ENCODE data around the gene DOCK1. TPM values are rescaled to one million over a fixed set of nuclear protein-coding genes. Genes with fewer than 3 reads are reported as not detected.
A peak's percentile ranks its signal among the peaks of the same experiment; 100 is the strongest.

The DOCK1 gene
- polyA plus RNA-seq, 1 donor = 29.5 TPM

DNA sequence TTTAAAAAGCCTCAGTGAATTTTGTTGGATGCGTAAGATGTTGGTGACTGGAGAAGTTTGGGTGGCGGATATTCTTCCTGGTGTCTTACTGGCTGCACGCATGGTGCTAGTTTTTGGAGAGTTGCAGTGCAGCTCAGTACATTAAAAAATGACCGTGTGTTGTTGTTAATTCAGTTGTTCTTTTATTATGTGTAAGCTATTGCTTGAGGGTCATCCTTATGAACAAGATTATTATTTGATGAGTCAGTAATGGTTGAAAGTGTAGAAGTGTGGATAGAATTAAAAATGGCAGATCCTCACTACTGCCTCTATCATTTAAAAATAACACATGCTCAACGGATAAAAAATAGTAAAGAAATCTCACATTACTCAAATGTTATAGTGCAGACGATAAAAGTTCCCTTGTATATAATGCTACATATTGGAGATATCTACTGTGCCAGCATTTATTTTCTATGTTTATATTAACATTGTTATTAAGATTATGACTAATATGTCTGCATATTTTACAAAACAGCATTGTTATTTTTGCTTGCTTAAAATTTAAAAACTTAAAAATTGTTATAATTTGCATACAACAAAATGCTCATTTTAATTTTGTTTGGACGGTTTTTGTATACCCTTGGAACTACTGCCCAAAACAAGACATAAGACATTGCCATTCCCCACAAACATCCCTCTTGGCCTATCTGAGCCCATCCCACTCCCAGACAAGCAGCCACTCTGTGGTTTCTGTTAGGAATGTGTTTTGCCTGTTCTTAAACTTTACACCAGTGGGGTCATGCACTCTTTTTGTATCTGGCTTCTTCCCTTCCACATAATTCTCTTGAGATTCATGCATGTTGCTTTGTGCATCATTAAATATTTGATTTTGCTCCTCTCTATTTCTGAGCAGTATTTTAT lies 142.0 kb downstream of the DOCK1 start:
- no peaks in the 10 kb centered on the region for H3K27me3 ChIP-seq (ENCODE audit: control insufficient read depth, insufficient read depth, low read length)
- whole genome bisulfite sequencing (ENCODE audit: insufficient coverage, low lambda C conversion rate) = 93% methylated on average over 4 of the region's 7 CpGs
- DNase-seq = no peak
- H3K27ac ChIP-seq (ENCODE audit: low read length) = no peak overlapping the region
- H3K36me3 ChIP-seq (ENCODE audit: control insufficient read depth, insufficient read depth, low read length) = peaks cover 15% of the 10 kb centered on the region
- no peaks in the 10 kb centered on the region for H3K9me3 ChIP-seq (ENCODE audit: control insufficient read depth, low read depth, low read length)
- no peak overlapping the region for H3K4me3 ChIP-seq (ENCODE audit: low read length)
- no peaks in the 10 kb centered on the region for H3K4me1 ChIP-seq (ENCODE audit: control insufficient read depth, insufficient read depth, low read length)

DNA sequence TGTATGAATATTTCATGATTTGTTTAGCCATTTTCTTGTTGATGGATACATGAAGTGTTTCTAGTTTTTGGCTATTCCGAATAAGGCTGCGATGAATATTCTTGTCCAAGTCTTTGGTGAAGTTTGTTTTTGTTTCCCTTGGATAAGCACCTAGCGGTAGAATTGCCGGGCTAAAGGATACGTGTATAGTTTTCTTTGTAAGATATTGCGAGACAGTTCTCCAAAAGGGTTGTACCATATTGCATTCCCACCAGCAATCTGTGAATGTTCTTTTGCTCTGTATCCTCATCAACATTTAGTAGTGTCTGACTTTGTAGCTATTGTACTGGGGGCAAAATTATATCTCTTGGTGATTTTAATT lies 142.6 kb downstream of the DOCK1 start:
- Histone ChIP-seq H3K36me3 (ENCODE audit: control insufficient read depth, insufficient read depth, low read length) (peaks cover 15% of the 10 kb centered on the region), H3K4me1 (ENCODE audit: control insufficient read depth, insufficient read depth, low read length) (no peaks in the 10 kb centered on the region), H3K9me3 (ENCODE audit: control insufficient read depth, low read depth, low read length) (no peaks in the 10 kb centered on the region), H3K4me3 (ENCODE audit: low read length) (no peak overlapping the region), H3K27me3 (ENCODE audit: control insufficient read depth, insufficient read depth, low read length) (no peaks in the 10 kb centered on the region), H3K27ac (ENCODE audit: low read length) (no peak overlapping the region)
- no CpG with 5 or more reads among the region's 6 CpGs for WGBS (ENCODE audit: insufficient coverage, low lambda C conversion rate)
- no peak for DNase-seq

DNA sequence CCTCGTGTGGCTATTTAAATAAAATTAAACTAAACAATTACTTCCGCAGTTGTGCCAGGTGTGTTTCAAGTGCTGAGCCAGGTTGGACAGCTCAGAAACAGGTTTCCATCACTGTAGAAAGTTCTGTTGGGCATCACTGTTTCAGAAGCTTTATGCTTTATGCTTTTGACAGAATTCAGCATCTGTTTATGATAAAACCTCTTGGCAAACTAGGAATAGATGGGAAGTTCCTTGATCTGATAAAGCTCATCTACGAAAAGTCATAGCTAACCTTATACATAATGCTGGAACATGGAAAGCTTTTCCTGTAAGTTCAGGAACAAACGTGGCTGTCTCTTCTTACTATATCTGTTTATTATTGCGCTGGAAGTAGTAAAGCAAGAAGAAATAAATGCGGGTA lies 143.4 kb downstream of the DOCK1 start:
- H3K27ac ChIP-seq (ENCODE audit: low read length) = no peak overlapping the region
- H3K9me3 ChIP-seq (ENCODE audit: control insufficient read depth, low read depth, low read length) = no peaks in the 10 kb centered on the region
- no peak for DNase-seq
- H3K36me3 ChIP-seq (ENCODE audit: control insufficient read depth, insufficient read depth, low read length) = peaks cover 17% of the 10 kb centered on the region
- no peaks in the 10 kb centered on the region for H3K4me1 ChIP-seq (ENCODE audit: control insufficient read depth, insufficient read depth, low read length)
- 95% methylated on average over 4 of the region's 6 CpGs for WGBS (ENCODE audit: insufficient coverage, low lambda C conversion rate)
- no peak overlapping the region for H3K4me3 ChIP-seq (ENCODE audit: low read length)
- H3K27me3 ChIP-seq (ENCODE audit: control insufficient read depth, insufficient read depth, low read length) = no peaks in the 10 kb centered on the region

- WGBS (ENCODE audit: insufficient coverage, low lambda C conversion rate) = 33% methylated on average over 3 of the region's 9 CpGs
- Histone ChIP-seq H3K27ac (ENCODE audit: low read length) (no peak overlapping the region), H3K36me3 (ENCODE audit: control insufficient read depth, insufficient read depth, low read length) (peaks cover 34% of the 10 kb centered on the region), H3K9me3 (ENCODE audit: control insufficient read depth, low read depth, low read length) (no peaks in the 10 kb centered on the region), H3K27me3 (ENCODE audit: control insufficient read depth, insufficient read depth, low read length) (no peaks in the 10 kb centered on the region), H3K4me1 (ENCODE audit: control insufficient read depth, insufficient read depth, low read length) (no peaks in the 10 kb centered on the region), H3K4me3 (ENCODE audit: low read length) (no peak overlapping the region)
- peak in 1 of 2 donors; percentile 65 for DNase-seq
These were observed 146.8 kb downstream of the DOCK1 start for GRCh38 chr10:127052001-127052400.

- Histone ChIP-seq H3K36me3 (ENCODE audit: control insufficient read depth, insufficient read depth, low read length) (peaks cover 38% of the 10 kb centered on the region), H3K4me3 (ENCODE audit: low read length) (no peak overlapping the region), H3K4me1 (ENCODE audit: control insufficient read depth, insufficient read depth, low read length) (no peaks in the 10 kb centered on the region), H3K27ac (ENCODE audit: low read length) (no peak overlapping the region), H3K27me3 (ENCODE audit: control insufficient read depth, insufficient read depth, low read length) (no peaks in the 10 kb centered on the region), H3K9me3 (ENCODE audit: control insufficient read depth, low read depth, low read length) (peaks cover 5% of the 10 kb centered on the region)
- no peak for DNase-seq
These were observed 150.0 kb downstream of the DOCK1 start for GRCh38 chr10:127055263-127055662.

- Histone ChIP-seq H3K9me3 (ENCODE audit: control insufficient read depth, low read depth, low read length) (peaks cover 5% of the 10 kb centered on the region), H3K27ac (ENCODE audit: low read length) (no peak overlapping the region), H3K27me3 (ENCODE audit: control insufficient read depth, insufficient read depth, low read length) (no peaks in the 10 kb centered on the region), H3K4me1 (ENCODE audit: control insufficient read depth, insufficient read depth, low read length) (no peaks in the 10 kb centered on the region), H3K4me3 (ENCODE audit: low read length) (no peak overlapping the region), H3K36me3 (ENCODE audit: control insufficient read depth, insufficient read depth, low read length) (peaks cover 30% of the 10 kb centered on the region)
- no peak for DNase-seq
These were observed 154.1 kb downstream of the DOCK1 start for GRCh38 chr10:127059314-127059713.

- peaks cover 39% of the 10 kb centered on the region for H3K36me3 ChIP-seq (ENCODE audit: control insufficient read depth, insufficient read depth, low read length)
- WGBS (ENCODE audit: insufficient coverage, low lambda C conversion rate) = no CpG with 5 or more reads among the region's 9 CpGs
These were observed 158.5 kb downstream of the DOCK1 start for GRCh38 chr10:127063762-127064161.

GRCh38 chr10:127064474-127064873 lies 159.2 kb downstream of the DOCK1 start:
- DNase-seq = no peak
- H3K9me3 ChIP-seq (ENCODE audit: control insufficient read depth, low read depth, low read length) = no peaks in the 10 kb centered on the region
- H3K27ac ChIP-seq (ENCODE audit: low read length) = no peak overlapping the region
- H3K4me1 ChIP-seq (ENCODE audit: control insufficient read depth, insufficient read depth, low read length) = no peaks in the 10 kb centered on the region
- no peaks in the 10 kb centered on the region for H3K27me3 ChIP-seq (ENCODE audit: control insufficient read depth, insufficient read depth, low read length)
- H3K4me3 ChIP-seq (ENCODE audit: low read length) = no peak overlapping the region
- peaks cover 45% of the 10 kb centered on the region for H3K36me3 ChIP-seq (ENCODE audit: control insufficient read depth, insufficient read depth, low read length)
- 92% methylated on average over 4 of the region's 14 CpGs for WGBS (ENCODE audit: insufficient coverage, low lambda C conversion rate)

More at GRCh38 chr10:127063762-127064161, 158.5 kb downstream of the DOCK1 start:
- Histone ChIP-seq H3K9me3 (ENCODE audit: control insufficient read depth, low read depth, low read length) (no peaks in the 10 kb centered on the region), H3K4me3 (ENCODE audit: low read length) (no peak overlapping the region), H3K27me3 (ENCODE audit: control insufficient read depth, insufficient read depth, low read length) (no peaks in the 10 kb centered on the region), H3K4me1 (ENCODE audit: control insufficient read depth, insufficient read depth, low read length) (no peaks in the 10 kb centered on the region), H3K27ac (ENCODE audit: low read length) (no peak overlapping the region)
- DNase-seq = no peak

- Histone ChIP-seq H3K4me1 (ENCODE audit: control insufficient read depth, insufficient read depth, low read length) (no peaks in the 10 kb centered on the region), H3K9me3 (ENCODE audit: control insufficient read depth, low read depth, low read length) (no peaks in the 10 kb centered on the region), H3K4me3 (ENCODE audit: low read length) (no peak overlapping the region), H3K27ac (ENCODE audit: low read length) (no peak overlapping the region), H3K27me3 (ENCODE audit: control insufficient read depth, insufficient read depth, low read length) (no peaks in the 10 kb centered on the region), H3K36me3 (ENCODE audit: control insufficient read depth, insufficient read depth, low read length) (peaks cover 62% of the 10 kb centered on the region)
- WGBS (ENCODE audit: insufficient coverage, low lambda C conversion rate) = 95% methylated on average over 3 of the region's 4 CpGs
- DNase-seq = no peak
These were observed 162.4 kb downstream of the DOCK1 start for GRCh38 chr10:127067542-127068194.

DNA sequence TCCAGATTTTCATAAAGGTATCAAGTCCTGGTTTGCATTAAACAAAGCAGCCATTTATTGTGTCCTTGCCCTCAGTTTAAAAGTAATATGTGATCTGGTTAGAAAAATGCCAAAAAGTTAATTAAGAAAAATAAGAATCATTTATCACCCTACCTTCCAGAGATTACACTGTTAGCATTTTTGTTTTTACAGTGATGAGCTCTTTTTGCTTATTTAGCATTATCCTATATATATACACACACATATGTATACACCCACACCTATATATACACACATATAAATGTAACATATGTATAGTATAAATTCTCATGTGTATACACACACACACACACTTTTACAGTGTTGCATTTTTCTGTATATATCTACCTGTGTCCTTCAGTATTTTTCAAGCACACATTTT lies 163.3 kb downstream of the DOCK1 start:
- no peak overlapping the region for H3K4me3 ChIP-seq (ENCODE audit: low read length)
- H3K27me3 ChIP-seq (ENCODE audit: control insufficient read depth, insufficient read depth, low read length) = no peaks in the 10 kb centered on the region
- H3K27ac ChIP-seq (ENCODE audit: low read length) = no peak overlapping the region
- no peaks in the 10 kb centered on the region for H3K9me3 ChIP-seq (ENCODE audit: control insufficient read depth, low read depth, low read length)
- no peaks in the 10 kb centered on the region for H3K4me1 ChIP-seq (ENCODE audit: control insufficient read depth, insufficient read depth, low read length)
- DNase-seq = no peak
- H3K36me3 ChIP-seq (ENCODE audit: control insufficient read depth, insufficient read depth, low read length) = peaks cover 58% of the 10 kb centered on the region

DNA sequence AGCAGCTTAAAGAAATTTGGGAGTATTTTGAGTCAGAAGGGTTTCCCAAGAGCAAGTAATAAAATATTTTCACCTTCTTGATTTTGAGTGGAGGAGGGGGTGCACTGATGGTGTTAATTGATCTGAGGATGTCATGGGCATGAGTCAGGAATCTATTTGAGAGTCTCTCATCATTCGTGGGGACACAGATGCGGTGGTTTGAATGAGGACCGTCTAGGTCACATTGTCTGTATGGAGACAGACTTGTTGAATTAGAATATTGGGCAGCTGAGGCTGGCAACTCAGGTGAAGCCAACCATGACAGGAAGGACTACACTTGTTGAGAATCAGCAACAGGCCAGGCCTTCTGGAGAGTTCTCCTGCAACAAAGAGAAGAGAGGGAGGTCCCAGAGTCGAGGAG lies 164.2 kb downstream of the DOCK1 start:
- H3K4me1 ChIP-seq (ENCODE audit: control insufficient read depth, insufficient read depth, low read length) = no peaks in the 10 kb centered on the region
- no peaks in the 10 kb centered on the region for H3K27me3 ChIP-seq (ENCODE audit: control insufficient read depth, insufficient read depth, low read length)
- no peaks in the 10 kb centered on the region for H3K9me3 ChIP-seq (ENCODE audit: control insufficient read depth, low read depth, low read length)
- DNase-seq = no peak
- H3K36me3 ChIP-seq (ENCODE audit: control insufficient read depth, insufficient read depth, low read length) = peaks cover 58% of the 10 kb centered on the region
- no peak overlapping the region for H3K4me3 ChIP-seq (ENCODE audit: low read length)
- no CpG with 5 or more reads among the region's 4 CpGs for whole genome bisulfite sequencing (ENCODE audit: insufficient coverage, low lambda C conversion rate)
- H3K27ac ChIP-seq (ENCODE audit: low read length) = no peak overlapping the region
